GM18520 (cell line): Measurements from ENCODE around the gene ZNF518B.
"Not testable (repeated sequence)": the region's sequence is repeated elsewhere in the genome, so short reads cannot be mapped to it uniquely, and the experiment has no call there.

ENCODE experiments used
- ATAC-seq: cut with Tn5 transposase; IDR thresholded peaks from one replicate; pipeline ENCODE4 v1.9.1; 2021; ENCODE audit not compliant: unreplicated experiment

ZNF518B gene

DNA sequence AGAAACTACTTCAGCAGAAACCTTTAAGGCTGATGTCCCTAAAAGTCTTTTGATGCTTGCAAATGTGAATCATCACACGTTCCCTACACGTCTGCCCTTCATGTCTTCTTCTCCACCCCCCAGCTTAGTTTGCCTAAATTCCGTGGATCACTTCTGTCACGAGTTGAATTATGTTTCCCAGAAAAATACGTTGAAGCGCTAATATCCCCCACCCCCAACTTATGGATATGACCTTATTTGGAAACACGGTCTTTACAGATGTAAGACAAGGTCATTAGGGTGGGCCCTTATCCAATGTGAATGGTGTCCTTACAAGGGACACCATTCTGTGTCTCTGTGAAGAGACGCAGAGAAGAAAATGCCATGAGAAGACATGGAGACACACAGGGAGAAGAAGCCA lies 2.1 kb upstream of the ZNF518B start:
- no peak for ATAC-seq

DNA sequence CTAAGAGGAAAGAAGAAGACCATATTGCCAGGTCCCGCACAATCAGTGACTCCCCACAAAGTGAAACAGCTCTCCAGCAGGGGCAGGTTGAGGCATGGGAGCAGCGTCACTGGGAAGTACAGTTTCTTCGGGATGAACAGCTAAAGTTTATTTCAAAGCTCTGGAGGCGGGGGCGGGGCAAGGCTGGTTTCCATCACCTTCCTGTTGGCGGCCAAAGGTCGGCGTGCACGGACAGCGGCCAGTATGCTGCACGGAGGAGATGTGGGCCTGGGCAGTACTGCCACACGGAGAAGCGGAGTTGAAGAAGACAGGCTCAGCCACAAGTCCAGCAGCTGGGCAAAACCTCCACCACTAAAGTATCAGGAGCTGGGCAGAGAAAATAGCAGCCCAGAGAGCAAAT lies 951 bp upstream of the ZNF518B start:
- no peak for ATAC-seq

DNA sequence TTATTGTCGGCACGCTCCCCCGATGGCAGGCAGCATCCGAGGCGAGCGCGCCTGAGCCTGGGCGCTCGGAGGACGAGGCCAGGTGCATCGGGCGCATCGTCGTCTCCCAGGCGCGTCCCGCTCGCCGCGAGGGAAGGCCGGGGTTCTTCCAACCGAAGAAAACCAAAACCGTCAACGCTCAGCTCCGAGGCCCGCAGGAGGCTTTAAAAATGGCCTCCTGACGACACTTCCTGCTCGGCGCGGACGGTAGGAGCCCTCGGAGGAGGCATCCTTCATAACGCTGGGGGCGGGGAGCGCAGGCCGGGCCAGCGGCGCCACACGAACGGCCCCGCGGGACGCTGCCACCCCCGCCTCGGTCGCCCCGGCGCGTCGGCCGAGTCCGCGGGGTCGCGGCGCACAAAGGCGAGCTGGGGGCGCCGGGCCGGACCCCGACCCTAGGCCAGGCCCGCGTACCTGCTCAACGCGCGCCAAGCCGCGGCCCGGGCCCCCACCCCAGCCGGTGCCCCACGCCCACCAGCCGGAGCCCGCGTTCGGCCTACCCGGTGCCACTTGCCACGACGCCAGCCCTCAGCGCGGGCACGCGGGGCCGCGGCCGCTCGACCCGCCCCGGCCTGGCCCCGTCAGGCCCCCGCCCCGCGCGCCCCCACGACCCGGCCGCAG lies 501 bp downstream of the ZNF518B start:
- ATAC-seq: peak; percentile 29

DNA sequence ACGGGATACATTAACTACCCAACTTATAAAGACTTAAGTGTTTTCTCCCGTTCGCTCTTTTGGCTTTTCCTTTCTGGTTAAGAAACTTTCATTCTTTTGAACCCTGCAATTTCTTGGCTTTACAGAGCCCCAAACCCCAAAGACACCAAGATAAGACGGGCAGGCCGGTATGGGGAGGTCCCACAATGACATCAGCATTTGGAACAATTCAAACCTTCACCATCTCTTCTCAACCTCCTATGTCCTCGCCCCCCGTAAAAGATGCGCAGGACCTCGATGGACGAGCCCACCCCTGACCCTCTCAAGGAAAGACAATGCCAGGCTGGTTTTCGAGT lies 999 bp downstream of the ZNF518B start:
- no peak for ATAC-seq

DNA sequence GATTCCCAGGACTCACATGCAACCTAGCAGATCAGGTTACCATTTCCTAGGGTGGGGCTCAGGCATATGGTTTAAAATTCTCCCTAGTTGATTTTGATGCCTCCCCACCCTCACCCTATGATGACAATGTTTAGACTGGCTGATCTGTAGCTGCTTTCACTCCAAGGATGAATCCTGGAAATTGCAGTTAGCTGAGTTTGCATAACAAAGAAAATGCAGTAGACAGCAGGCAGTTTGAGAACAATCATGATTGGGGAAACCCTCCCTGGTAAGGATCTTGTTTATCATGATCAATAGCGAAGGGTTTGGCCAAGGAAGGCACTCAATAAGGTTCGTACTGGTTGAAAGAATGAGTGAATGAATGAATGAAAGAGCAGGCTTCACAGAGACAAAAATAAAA lies 2.1 kb downstream of the ZNF518B start:
- ATAC-seq: no peak

DNA sequence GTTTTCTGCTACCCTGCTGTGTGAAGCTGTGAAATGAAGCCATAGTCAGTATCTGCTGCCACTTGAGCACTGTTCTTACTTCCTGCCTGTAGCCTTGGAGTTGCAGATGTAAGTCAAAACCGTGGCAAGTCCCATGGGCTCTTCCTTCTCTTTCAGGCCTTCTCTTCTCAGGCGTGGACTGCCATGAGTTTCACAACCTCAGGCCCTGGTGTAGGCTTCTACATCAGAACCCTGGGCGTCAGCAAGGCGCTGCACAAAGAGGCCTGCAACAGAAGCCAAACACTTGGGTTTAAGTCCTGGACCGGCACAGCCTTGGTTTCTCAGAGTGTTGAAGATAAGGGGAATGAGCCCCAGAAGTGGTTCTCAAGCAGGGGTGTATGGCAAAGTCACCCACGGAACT lies 2.5 kb downstream of the ZNF518B start:
- no peak for ATAC-seq

DNA sequence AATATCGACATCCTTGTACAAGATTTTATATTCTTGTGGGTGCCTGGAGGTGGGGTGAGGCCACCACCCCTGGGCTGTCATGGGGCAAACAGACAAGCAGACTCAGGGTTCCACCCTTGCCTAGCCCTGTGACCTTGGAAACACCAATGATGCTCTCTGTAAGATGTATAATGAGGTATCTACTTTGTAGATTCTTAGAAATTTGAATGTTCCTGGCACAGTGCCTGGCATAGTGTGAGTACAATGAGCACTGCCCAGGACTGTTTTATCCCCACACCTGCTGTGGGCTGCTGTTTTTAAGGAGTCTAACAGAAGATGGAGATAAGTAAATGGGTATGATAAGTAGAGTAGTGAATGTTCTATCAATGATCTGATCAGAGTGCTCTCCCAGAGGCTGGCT lies 3.1 kb downstream of the ZNF518B start:
- ATAC-seq: no peak

DNA sequence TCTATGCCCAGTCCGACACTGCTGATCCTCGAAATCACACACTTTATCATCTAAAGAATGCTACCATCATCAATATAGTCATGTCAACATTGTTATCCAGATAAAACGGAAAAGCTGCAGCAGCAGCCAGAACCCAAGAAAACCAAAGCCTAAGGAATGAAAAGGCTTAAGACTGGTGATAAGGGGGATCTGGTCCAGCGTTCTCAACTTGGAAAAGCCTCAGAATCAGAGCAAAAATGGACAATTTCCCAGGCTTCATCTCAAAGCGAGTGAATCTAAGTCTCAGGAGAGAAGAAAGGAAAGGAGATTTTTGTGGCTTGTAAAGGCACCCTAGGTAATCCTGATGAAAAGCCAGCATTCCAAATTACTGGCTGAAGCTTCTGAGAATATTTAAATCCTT lies 8.2 kb downstream of the ZNF518B start:
- ATAC-seq: no peak

DNA sequence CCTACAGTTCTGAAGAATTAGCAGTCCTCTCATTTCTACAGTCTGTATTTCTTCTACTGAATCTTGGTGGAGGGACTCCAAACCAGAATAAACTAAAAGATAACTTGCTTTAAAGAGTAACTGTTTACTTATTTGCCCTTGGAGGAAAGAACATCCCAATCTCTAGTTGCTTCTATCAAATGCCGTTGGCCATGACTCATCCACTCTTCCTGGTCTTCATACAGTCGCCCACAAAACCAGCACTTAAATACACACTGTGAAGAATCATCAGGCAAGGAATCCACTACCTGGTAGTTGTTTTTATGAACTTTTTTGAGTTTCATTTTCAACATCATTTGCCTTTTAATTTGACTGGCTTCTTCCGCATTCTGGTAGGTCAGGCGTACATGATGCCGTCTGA lies 14.2 kb downstream of the ZNF518B start:
- ATAC-seq: no peak

DNA sequence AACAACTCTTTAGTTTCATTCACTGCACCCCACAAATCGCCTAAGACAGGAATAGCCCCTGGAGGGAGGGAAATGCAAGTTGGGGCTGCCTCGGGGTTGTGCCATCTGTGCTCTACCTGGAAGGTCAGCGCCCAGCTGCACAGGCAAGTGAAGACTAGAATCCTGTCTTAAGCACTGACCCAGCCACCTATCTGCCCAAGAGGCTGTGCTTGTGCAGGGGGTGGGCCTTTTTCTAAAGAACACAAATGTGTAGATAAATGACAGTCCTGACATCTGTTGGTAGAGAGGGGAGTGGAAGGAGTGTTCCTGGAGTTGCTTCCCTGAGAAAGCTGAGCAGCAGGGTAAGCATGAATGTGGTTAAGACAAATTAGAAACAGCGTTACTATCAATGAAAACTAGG lies 15.7 kb downstream of the ZNF518B start:
- no peak for ATAC-seq

DNA sequence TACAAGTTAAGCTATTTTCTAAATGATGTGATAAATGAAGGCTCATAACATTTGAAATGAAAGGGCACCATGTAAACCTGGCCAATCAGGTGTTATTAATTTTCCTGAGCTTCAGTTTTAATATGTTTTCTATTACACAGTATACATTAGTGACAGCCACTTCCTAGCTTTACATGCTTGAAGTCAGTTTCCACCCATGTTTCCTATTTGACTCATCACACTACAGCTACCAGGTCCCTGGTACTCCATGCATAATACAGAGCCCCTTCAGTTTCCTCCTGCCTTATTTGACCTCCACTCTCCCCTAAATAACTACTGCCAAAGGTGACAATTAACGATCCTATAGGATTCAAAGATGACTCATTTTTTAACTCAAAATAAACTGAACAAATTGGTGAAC lies 18.3 kb downstream of the ZNF518B start:
- ATAC-seq: no peak

DNA sequence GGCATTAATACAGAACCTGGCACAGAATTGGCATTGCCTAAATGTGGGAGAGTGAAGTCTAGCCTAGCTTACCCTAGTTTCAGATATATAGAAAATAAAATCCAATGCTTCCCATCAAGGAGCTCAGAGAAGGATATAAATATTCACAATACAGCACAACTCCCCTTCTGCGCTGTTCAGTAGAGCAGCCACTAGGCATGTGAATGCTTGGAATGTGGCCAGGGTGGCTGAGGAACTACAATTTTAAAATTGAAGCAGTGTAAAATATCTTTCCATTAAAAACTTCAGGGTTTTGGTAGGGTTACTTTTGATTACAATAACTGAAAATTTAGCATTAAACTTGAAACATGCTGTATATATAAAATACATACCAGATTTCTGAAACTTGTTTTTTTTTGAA lies 19.5 kb downstream of the ZNF518B start:
- ATAC-seq: no peak

DNA sequence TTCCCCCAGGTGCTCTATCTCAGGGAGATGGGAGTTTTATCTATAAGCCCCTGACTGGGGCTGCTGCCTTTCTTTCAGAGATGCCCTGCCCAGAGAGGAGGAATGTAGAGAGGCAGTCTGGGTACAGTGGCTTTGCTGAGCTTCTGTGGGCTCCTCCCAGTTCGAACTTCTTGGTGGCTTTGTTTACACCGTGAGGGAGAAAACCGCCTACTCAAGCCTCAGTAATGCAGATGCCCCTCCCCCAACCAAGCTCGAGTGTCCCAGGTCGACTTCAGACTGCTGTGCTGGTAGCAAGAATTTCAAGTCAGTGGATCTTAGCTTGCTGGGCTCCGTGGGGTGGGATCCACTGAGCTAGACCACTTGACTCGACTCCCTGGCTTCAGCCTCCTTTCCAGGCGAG lies 29.5 kb downstream of the ZNF518B start:
- not testable (repeated sequence) for ATAC-seq

DNA sequence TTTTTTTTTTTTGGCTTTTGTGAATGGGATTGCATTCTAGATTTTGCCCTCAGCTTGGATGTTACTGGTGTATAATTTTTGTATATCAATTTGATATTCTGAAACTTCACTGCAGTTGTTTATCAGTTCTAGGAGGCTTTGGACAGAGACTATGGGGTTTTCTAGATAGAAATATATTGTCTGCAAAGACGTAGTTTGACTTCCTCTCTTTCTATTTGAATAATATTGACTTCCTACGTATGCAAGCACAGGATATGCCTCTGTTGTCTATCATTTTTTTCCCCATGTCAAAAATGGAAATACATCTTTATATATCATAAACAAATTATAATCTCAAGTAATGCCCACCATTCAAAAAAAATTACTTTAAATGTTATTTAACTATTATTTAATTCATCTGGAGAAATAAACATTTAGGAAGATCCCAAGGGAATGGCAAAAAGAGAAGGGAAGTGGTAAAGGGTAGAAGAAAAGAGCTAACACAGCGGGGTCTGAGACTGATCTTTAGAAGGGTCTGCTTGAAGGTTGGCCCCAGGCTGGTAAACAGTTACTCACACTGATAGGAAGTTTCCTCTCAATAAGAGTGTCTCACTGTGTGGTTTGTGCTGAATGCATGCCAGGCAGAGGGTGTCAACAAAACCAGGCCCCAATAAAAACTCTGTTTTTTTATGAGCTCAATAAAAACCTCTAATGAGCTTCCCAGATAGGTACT lies 35.7 kb downstream of the ZNF518B start:
- no peak for ATAC-seq

DNA sequence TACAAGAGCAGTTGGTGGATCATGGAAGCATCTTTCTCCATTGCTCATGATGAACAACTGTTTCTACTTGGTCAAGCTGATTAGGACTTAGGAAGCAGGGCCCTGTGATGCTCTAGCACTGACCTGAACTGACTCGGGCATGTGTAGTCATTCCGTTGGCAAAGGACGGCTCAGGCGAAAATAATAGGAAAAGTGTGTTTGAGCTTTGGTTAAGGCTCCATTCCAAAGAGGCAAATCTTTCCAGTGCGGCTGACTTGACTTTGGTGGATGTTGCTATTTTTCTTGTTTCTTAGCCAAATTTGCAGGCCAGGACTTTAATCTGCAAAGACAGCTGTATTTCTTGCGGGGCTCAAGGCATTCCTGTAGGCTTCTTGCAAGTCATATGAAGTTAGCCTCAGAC lies 39.5 kb downstream of the ZNF518B start:
- ATAC-seq: no peak

DNA sequence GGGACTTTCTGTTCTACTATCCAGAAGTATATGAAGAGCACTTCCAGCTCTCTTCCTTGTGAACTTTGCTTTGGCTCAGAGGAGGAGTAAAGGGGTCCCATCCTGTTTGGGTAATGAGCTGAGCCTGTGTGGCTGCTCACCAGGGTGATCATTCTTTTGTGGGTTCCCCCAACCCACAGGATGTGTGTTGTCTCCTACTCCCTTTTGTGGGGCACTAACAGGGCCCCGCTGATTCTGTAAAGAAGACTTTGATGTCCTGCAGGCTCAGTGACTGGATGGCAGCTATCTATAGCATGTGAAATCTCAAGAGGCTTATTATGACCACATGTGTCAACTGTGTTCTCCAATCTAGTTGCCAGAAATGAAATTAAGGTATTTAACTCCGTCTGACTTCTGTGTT lies 40.8 kb downstream of the ZNF518B start:
- ATAC-seq: no peak

DNA sequence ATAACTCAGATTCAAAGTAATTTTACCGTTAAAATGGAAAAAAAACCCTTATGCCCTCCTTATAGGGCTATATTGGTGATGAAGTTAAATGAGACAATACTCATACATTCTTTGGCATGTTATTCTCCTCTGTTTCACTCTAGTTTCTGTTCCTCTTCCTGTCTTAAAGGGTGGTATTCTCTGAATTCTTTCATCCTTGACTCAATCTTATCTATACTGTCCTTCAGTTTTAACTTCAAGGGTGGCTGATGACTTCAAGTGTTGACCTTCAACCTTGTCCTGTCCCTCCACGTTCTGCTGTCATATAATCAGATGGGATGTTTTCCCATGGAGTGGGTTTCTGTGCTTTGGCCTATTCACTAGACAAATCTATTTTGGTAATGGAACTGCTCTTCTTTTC lies 44.0 kb downstream of the ZNF518B start:
- ATAC-seq: peak; percentile 75

DNA sequence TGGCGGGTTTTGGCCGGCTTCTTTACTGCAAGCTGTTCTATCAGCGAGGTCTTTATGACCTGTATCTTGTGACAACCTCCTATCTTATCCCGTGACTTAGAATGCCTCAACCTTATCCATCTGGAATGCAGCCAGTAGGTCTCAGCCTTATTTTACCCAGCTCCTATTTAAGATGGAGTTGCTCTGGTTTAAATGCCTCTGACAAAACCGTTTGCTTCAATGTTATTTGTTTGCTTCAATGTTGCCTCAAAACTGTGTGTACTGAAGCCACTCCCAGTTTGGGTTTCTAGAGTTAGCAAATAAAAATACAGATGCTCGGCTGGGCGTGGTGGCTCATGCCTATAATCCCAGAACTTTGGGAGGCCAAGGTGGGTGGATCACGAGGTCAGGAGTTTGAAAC lies 51.6 kb downstream of the ZNF518B start:
- ATAC-seq: no peak

DNA sequence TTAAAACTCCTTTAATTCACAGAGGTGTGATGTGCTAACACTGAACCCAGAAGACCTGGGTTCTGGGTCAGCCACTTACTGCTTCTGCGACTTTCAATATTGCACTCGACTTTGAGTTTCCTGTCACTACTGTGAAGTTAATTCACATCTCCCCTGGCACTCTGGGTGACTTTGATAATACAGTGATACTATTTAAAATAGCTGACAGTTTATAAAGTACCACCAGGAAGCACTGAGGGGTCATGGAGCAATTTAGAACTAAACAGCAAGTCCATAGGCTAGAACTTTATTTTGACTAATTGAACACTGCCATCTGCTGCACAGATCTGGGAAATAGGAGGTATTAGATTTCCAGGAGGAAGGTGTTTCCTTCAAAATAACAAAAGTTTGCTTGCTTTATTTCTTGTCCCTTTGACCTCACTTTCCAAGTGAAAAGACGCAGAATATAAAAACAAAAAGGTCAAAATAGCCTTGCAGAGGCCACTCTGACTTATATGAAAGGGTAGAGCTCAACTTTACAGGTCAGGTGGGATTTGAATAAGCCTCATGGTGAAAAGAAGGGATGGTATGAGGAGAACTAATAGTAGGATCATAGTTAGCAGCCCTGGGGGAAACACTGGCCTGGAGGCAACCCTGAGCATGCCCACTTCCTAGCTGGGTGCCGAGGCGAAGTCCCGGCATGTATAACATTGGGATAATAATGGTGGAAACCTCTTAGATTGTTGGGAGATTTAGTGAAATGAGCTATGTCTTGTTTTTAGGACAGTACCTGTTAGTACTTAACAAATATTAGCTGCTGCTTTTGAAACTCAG lies 53.4 kb downstream of the ZNF518B start:
- ATAC-seq: no peak

DNA sequence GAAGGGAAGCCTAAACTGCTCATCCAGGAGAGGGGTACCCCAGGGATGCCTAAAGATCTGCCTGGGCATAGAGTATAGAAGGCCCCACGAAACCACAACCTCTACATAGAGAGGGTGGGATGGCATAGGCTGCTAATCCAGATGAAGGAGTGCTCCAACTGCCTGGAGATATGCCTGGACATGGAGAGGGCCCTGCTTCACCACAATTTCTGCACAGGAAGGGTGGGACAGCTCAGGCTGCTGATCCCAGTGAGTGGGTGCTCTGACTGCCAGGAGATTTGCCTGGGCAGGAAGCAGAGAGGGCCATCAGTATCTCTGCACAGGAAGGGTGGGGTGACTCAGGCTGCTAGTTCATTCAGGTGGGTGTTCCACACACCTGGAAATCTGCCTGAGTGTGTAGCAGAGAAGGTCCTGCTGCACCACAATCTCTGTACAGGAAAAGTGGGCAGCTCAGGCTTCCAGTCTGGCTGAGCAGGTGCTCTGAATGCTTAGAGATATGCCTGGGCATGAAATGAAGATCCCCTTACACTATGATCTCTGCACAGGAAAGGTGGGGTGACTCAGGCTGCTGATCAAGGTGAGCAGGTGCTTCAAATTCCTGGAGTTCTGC lies 61.1 kb downstream of the ZNF518B start:
- no peak for ATAC-seq
